Aorta (tissue), 5 donors: ENCODE data around the gene ADGRA1. TPM values are rescaled to one million over a fixed set of nuclear protein-coding genes. Genes with fewer than 3 reads are reported as not detected.

Source experiments
- ATAC-seq: fragments of 200-7000 bp; cut with Tn5 transposase; one replicate; pipeline ENCODE4 v1.9.1; 2022; ENCODE audit warnings: moderate library complexity; ENCODE audit not compliant: low FRiP score
- DNase-seq, 2 donors: peaks; one replicate each; pipeline ENCODE4 v3.0.0-alpha.2; 2020
- H3K27ac ChIP-seq, 2 donors: one replicate each; pipeline ENCODE4 v1.5.1; 2013; ENCODE audit warnings: low read length in 2 of 2, mild to moderate bottlenecking in 2 of 2, moderate library complexity in 2 of 2, control low read depth in 1 of 2, inconsistent platforms in 1 of 2, low read depth in 1 of 2
- H3K27me3 ChIP-seq, 2 donors: one replicate each; pipeline ENCODE4 v1.6.1; 2013; ENCODE audit warnings: control low read depth in 1 of 2, low read length in 1 of 2, mild to moderate bottlenecking in 1 of 2, moderate library complexity in 1 of 2; ENCODE audit not compliant: insufficient read depth in 2 of 2, control insufficient read depth in 1 of 2
- H3K36me3 ChIP-seq, 2 donors: one replicate each; pipeline ENCODE4 v1.6.1; 2013; ENCODE audit warnings: control low read depth in 1 of 2, low read length in 1 of 2, mild to moderate bottlenecking in 1 of 2; ENCODE audit not compliant: insufficient read depth in 2 of 2, control insufficient read depth in 1 of 2
- H3K4me1 ChIP-seq, 2 donors: one replicate each; pipeline ENCODE4 v1.6.1; 2013; ENCODE audit warnings: low read length in 2 of 2, control low read depth in 1 of 2, mild to moderate bottlenecking in 1 of 2, moderate library complexity in 1 of 2; ENCODE audit not compliant: insufficient read depth in 2 of 2, control insufficient read depth in 1 of 2
- H3K4me3 ChIP-seq, 2 donors: one replicate each; pipeline ENCODE4 v1.5.1; 2013; ENCODE audit warnings: low read length in 2 of 2, control low read depth in 1 of 2, mild to moderate bottlenecking in 1 of 2
- H3K9me3 ChIP-seq: one replicate; pipeline ENCODE4 v1.6.1; 2013; ENCODE audit warnings: mild to moderate bottlenecking, low read length; ENCODE audit not compliant: control insufficient read depth
- WGBS, 2 donors: extraction: QIAGEN DNeasy Blood & Tissue Kit; methylation state at CpG; one replicate each; pipeline ENCODE4 v1.1.7; 2013; 5-methylcytosine and 5-hydroxymethylcytosine counted together
- intact Hi-C, 2 donors: fragments of 100-400 bp; cut with DNase I; formaldehyde crosslinking; loops; one replicate each; pipeline versions ENCODE4 v1.14.2 to v1.15.0; 2022
- polyA plus RNA-seq, 2 donors: library from polyadenylated mRNA; stranded (reverse); fragments of 200-250 nt; gene quantifications; one replicate each; pipeline ENCODE4 v1.2.3, GENCODE V29; 2013
- total RNA-seq, 2 donors: library from RNA; stranded (reverse); fragmentation: NEBNext Ultra II Directional; extraction: Animal tissue kit (Norgen Biotek cat#: 25700); gene quantifications; one replicate each; pipeline ENCODE4 v1.2.1, GENCODE V29; 2021
- donor health status: healthy with polysubstance abuse.
- donor health status: Bipolar disorder and iron deficiency.
- donor health status: DM: no; HTN: no; CAD: no.
- donor health status: DM: no; HTN: no; CAD: no.
- donor health status: DM: yes; HTN: yes; CAD: no.

ADGRA1 gene
- total and polyA plus RNA-seq, 4 donors: 0.20 TPM; not detected in 3

- 40 to 41% methylated on average over 16 of the region's 16 CpGs for WGBS, 2 donors
- intact Hi-C loops: no loop called here
- H3K9me3 ChIP-seq: no peaks in the 10 kb centered on the region
- no peaks in the 10 kb centered on the region for H3K4me1 ChIP-seq
- no peak overlapping the region for H3K4me3 ChIP-seq
- DNase-seq: no peak
- no peaks in the 10 kb centered on the region for H3K36me3 ChIP-seq
- no peak overlapping the region for H3K27ac ChIP-seq
- ATAC-seq: no peak
- no peaks in the 10 kb centered on the region for H3K27me3 ChIP-seq
Measured at GRCh38 chr10:133087045-133087678, 562 bp upstream of the ADGRA1 start.

GRCh38 chr10:133088179-133088955, 643 bp downstream of the ADGRA1 start:
- WGBS, 2 donors: 2% methylated on average over 58 to 87 of the region's 87 CpGs
- no peak for ATAC-seq
- Histone ChIP-seq H3K27me3 (no peaks in the 10 kb centered on the region), H3K9me3 (no peaks in the 10 kb centered on the region), H3K4me1 (no peaks in the 10 kb centered on the region), H3K27ac (no peak overlapping the region), H3K36me3 (no peaks in the 10 kb centered on the region), H3K4me3 (no peak overlapping the region)
- intact Hi-C loops: no loop called here
- DNase-seq: no peak

DNA sequence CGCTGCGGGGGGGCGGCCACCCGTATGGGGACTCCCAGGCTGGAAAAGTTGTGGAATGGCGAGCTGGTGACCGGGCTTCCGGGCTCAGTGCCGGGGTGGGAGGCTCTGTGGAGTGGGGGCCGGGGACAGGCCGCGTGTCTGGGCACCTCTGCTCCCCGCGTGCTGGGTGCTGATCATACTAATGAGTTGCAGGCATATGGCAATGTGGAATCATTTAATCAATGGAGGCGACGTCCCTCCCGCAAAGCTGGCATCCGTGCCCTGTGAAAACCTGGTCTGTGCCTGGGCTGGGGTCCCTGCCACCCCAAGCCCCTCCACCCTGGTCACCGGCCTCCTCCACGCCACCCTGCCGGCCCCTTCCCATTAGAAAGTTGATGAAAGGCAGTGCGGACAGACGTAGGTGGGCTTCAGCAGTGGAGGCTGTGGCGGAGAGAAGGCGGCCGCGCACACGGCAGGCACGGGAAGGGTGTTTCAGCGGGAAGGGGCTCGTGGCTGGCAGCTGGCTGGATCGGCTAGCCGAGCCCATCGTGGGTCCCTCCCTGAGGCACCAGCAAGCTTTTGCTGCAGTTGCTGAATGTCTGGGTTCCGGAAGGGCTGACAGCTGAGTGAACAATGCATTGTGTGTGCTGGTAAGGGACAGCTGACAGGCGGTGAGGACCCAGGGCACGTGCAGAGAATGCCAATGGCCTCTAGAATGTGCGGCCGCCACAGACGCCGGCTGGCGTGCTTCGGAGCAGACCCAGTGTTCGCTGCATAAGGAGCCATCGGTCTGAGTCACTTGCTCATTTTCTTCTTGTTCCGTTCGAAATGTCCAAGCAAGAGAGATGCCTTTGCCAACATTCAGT, 1.5 kb downstream of the ADGRA1 start:
- H3K27ac ChIP-seq: no peak overlapping the region
- intact Hi-C loops: no loop called here
- ATAC-seq: no peak
- no peaks in the 10 kb centered on the region for H3K27me3 ChIP-seq
- no peak for DNase-seq
- WGBS, 2 donors: 33 to 47% methylated on average over 45 to 46 of the region's 46 CpGs
- H3K4me3 ChIP-seq: no peak overlapping the region
- H3K4me1 ChIP-seq: no peaks in the 10 kb centered on the region
- no peaks in the 10 kb centered on the region for H3K9me3 ChIP-seq
- no peaks in the 10 kb centered on the region for H3K36me3 ChIP-seq

DNA sequence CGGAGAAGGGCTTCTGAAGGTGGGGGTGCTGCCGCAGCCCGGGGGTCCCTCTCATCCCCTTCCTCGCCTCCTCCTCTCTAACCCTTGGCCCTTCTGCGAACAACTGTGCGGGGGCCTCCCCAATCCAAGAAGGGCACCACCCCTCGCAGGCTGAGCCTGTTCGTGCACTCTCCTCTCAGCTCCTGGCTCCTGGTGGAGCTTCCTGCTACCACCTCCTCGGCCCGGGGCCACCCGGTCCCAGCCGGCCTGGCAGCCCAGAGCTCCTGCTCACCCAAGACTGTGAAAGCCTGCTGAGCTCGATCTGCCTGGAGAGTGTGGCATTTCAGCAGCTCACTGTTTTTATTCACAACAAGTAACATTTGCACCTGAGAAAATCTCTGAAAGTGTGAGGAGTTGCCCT, 2.4 kb downstream of the ADGRA1 start:
- Histone ChIP-seq H3K9me3 (no peaks in the 10 kb centered on the region), H3K27me3 (no peaks in the 10 kb centered on the region), H3K4me3 (no peak overlapping the region), H3K4me1 (no peaks in the 10 kb centered on the region), H3K36me3 (no peaks in the 10 kb centered on the region), H3K27ac (no peak overlapping the region)
- WGBS, 2 donors: 62 to 66% methylated on average over 13 of the region's 13 CpGs
- no peak for ATAC-seq
- intact Hi-C loops: no loop called here
- no peak for DNase-seq

GRCh38 chr10:133090654-133091053, 2.9 kb downstream of the ADGRA1 start:
- H3K27me3 ChIP-seq: no peaks in the 10 kb centered on the region
- intact Hi-C loops: no loop called here
- ATAC-seq (no peak), DNase-seq (no peak)
- no peaks in the 10 kb centered on the region for H3K4me1 ChIP-seq
- 63 to 70% methylated on average over 7 of the region's 7 CpGs for WGBS, 2 donors
- no peaks in the 10 kb centered on the region for H3K9me3 ChIP-seq
- H3K4me3 ChIP-seq: no peak overlapping the region
- H3K27ac ChIP-seq: no peak overlapping the region
- no peaks in the 10 kb centered on the region for H3K36me3 ChIP-seq

- intact Hi-C loops: no loop called here
- no peak for DNase-seq
- no peak for ATAC-seq
- Histone ChIP-seq H3K4me1 (no peaks in the 10 kb centered on the region), H3K4me3 (no peak overlapping the region), H3K9me3 (no peaks in the 10 kb centered on the region), H3K27me3 (no peaks in the 10 kb centered on the region), H3K36me3 (no peaks in the 10 kb centered on the region), H3K27ac (no peak overlapping the region)
- WGBS, 2 donors: 88 to 90% methylated on average over 10 of the region's 10 CpGs
Measured at GRCh38 chr10:133091316-133091715, 3.6 kb downstream of the ADGRA1 start.

DNA sequence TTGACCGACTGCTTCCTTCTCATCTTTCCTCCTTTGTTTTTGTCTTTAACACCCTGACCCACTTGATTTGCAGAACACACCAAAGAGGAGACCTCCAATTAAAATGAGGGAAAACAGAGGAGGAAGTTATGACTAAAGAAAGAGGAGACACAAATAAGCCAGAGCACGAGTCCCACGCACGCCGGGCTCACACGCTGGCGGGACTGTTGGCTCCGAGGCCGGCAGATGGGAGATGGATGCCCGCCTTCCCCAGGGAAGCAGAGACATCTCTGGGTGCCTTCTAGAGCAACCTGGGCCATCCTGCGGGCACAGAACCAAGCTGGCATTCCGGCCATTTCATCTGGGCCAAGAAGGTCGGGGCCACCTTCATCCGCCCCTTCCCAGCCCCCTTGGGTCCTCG, 5.6 kb downstream of the ADGRA1 start:
- no peaks in the 10 kb centered on the region for H3K4me1 ChIP-seq
- no peak overlapping the region for H3K4me3 ChIP-seq
- no peak for ATAC-seq
- no peaks in the 10 kb centered on the region for H3K27me3 ChIP-seq
- 75 to 76% methylated on average over 15 of the region's 15 CpGs for WGBS, 2 donors
- intact Hi-C loops: no loop called here
- no peaks in the 10 kb centered on the region for H3K9me3 ChIP-seq
- no peak overlapping the region for H3K27ac ChIP-seq
- no peak for DNase-seq
- no peaks in the 10 kb centered on the region for H3K36me3 ChIP-seq

DNA sequence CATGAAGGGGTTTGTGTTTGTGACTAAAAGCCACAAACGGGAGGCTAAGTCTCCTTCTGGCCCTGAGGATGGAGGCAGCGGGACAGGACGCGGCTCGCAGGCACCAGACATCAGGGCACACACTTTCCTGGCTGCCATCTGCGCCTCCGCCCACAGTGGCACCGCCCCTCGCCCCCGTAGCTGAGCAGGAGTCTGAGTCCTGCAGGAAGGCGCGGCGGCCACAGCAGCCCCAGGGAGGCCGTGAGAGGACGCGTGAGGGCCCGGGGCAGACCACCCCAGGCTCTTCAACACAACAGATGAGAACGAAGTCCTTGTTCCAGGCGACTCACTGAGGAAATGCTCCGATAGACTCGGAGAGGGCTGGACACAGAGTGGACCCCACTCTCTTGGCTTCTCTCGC, 6.6 kb downstream of the ADGRA1 start:
- Histone ChIP-seq H3K27me3 (no peaks in the 10 kb centered on the region), H3K4me1 (no peaks in the 10 kb centered on the region), H3K27ac (no peak overlapping the region), H3K36me3 (no peaks in the 10 kb centered on the region), H3K4me3 (no peak overlapping the region), H3K9me3 (no peaks in the 10 kb centered on the region)
- intact Hi-C loops: no loop called here
- WGBS, 2 donors: 79 to 85% methylated on average over 19 to 22 of the region's 22 CpGs
- ATAC-seq (no peak), DNase-seq (no peak)
